ENCODE data around the gene RIN3.
"Not testable (repeated sequence)": the region's sequence is repeated elsewhere in the genome, so short reads cannot be mapped to it uniquely, and the experiment has no call there.

Gene RIN3

GRCh38 chr14:92632546-92633273 is 119.1 kb downstream of the RIN3 start:
- DNase-seq = no peak

DNA sequence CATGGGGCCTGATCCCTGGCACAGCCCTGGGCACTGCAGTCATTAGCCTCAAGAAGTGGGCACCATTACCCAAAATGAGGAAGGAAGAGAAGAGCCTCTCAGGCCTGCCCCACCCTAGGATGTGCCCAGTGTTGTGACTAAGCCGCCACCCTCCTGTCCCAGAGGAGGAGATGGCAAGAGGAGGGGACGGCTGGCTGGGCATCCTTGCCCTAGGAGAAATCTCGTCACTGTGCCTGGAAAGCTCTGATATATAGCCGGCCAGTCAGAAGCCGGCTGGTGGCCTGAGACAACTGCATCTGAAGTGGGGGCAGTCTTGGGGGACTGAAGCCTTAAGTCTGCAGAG is 119.7 kb downstream of the RIN3 start:
- DNase-seq = no peak

- no peak for DNase-seq
Observed at GRCh38 chr14:92633724-92634123, 120.1 kb downstream of the RIN3 start.

DNA sequence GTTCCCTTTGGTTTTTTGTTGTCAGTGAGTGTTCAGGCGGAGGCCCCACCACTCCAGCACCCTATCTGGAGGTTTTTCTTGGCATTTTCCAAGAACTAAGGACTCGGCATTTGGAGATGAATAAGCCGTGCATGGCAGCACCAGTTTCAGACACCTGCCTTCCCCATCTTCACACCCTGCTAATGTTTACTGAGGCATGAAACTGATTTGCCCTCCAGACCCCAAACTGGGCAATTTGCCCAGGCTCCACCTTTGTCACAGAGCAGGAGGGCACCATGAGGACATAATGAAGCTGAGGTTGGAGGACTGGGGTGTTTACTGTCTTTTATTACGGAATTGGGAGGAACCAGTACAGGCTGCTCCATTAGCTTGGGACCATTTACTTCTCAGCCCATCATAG is 121.5 kb downstream of the RIN3 start:
- DNase-seq = no peak

DNA sequence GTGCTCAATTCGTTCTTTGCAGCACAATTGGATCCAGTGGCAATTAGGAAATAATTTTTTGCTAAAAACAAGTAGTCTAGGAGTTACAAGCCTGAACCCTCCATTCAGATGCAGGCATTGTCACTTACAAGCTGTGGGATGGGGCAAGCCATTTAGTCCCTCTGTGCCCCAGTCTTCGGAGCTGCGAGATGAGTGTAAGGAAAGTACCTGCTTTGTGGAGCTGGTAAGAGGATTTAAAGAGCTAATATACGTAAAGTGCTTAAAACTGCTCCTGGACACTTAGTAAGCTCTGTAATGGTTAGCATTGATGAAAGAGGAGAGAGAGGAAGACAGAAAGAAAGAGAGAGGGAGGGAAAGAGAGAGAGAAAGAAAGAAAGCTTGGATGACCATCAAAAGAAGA is 122.3 kb downstream of the RIN3 start:
- no peak for DNase-seq

DNA sequence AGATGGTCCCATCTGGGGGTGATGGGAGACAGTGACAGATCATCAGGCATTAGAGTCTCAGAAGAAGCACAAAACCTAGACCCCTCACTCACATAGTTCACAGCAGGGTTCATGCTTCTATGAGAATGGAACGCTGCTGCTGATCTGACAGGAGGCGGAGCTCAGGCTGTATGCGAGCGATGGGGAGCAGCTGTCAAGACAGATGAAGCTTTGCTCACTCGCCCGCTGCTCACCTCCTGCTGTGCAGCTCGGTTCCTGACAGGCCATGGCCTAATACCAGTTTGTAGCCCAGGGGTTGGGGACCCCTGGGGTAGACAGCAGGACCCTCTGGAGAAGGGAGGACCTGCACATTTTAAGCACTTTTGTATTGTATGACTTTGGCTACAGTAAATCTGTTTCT is 123.6 kb downstream of the RIN3 start:
- DNase-seq = no peak

GRCh38 chr14:92637864-92638263 is 124.3 kb downstream of the RIN3 start:
- DNase-seq = no peak

DNA sequence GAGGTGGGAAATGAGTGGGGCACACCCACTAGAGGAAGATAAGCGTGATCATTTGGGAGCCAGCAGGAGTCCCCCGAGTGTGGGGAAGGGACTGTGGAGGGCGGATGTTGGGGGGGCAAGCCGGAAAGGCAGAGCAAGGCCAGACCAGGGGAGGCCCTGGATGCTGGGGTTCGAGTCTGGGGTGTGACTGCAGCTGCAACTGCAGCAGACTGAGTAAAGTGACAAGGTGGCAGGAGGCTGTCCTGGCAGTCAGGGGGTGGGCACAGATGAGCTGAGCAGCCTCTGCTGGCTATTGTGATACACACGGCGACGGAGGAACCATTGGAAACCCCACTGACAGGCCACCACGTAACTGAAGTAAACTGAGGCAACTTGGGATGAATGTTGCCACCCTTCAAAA is 124.7 kb downstream of the RIN3 start:
- DNase-seq = no peak

GRCh38 chr14:92638904-92639303 is 125.3 kb downstream of the RIN3 start:
- DNase-seq = no peak

DNA sequence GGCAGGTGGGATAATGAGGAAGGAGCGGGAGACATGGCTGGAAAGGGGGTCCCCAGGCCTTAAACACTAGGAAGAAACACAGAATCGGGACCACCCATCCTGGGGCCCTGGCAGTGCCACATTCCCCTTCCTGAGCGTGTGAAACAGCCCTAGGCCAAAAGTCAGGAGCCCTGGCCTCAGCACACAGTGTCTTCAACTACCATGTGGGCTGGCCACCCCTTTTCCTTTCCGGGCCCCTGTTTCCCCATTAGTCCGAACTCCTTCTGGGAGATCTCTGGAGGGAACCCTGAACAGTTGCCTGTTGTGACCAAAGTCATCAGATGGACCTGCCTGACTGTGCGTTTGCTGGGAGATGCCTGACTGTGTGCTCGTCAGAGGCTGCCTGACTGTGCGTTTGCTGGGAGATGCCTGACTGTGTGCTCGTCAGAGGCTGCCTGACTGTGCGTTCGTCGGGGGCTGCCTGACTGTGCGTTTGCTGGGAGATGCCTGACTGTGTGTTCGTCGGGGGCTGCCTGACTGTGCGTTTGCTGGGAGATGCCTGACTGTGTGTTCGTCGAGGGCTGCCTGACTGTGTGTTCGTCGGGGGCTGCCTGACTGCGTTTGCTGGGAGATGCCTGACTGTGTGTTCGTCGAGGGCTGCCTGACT is 126.0 kb downstream of the RIN3 start:
- DNase-seq = not testable (repeated sequence)

- DNase-seq = no peak
Observed at GRCh38 chr14:92641306-92641705, 127.7 kb downstream of the RIN3 start.

DNA sequence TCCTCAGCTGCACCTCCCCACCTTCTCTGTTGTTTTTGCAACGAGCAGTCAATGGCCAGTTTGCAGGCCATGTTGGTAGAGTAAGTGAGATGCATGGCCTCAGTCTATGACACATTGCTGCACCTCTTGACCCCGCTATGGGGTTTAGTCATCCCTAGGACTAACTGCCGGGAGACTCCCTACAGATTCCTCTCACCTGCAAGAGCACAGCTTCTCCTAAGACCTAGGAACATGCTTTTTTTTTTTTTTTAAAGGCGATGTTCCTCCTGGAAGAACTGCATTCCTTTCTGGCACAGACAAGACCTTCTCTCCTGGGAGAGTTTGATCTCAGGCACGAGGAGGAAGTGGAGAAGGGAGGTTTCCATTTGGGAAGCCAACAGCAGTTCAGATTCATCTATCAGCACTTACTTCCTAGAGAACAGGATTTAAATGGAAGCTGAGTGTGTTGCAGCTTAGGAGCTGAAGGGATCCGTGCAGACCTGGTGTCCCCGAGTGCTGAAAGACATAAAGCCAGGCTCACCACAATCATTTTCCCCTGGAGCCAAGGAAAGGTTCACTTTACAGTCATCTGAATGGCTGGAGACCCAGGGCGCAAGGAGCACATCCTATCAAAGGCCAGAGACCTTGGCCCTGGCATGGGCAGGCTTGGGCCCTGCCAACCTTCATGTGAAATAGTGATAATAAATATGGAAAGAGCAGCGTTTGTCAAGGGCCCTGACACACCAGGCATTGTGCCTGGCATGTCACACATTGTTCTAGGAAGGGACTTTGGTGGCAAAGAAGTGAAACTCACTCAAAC is 130.8 kb downstream of the RIN3 start:
- DNase-seq = no peak

DNA sequence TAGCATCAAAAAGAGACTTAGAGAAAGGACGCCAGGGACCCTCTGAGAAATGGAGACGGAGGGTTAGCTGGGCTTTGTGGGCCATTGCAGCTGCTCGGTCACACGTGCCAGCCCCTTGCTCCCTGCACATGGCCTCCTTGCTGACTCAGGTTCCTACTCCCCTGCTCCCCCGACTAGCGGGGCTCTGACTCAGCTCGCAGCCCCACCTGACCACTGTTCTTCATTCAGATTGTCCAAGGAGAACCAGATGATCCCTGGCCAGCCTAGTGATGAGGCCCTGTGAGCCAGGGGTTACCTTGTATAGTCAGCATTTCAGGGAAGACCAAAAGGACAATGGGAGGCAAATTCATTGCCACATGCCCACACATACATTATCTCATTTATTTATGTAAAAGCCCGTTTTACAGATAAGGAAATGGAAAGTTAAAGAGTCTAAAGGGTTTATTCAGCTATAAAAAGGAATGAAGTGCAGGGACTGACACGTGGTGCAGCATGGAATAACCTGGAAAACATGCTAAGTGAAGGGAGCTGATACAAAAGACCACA is 131.5 kb downstream of the RIN3 start:
- no peak for DNase-seq

DNA sequence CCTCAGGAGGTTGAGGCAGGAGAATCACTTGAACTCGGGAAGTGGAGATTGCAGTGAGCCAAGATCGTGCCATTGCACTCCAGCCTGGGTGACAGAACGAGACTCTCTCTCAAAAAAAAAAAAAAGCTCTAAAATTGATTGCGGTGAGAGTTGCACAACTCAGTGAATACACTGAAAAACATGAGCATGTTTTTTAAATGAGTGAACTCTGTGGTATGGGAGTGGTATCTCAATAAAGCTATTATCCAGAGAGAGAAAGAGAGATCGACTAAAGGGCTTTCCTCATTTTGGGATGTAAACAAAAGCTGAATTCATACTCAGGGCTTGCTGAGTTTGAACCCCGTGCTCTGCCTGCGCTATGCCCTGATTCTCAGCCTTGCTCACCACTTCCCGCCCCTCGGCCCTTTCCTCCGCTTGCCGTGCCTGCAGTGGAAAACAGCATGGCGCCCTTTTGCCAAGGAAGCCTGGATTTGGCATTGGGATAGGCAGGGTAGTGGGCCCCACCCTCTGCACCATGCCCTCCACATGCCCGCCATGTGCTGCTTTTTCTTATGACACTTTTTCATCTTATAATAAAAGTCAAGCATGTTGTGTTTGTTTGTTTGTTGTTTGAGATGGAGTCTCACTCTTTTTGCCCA is 132.4 kb downstream of the RIN3 start:
- no peak for DNase-seq

- DNase-seq = no peak
Observed at GRCh38 chr14:92646952-92647796, 133.6 kb downstream of the RIN3 start.

GRCh38 chr14:92647797-92648279 is 134.3 kb downstream of the RIN3 start:
- no peak for DNase-seq

DNA sequence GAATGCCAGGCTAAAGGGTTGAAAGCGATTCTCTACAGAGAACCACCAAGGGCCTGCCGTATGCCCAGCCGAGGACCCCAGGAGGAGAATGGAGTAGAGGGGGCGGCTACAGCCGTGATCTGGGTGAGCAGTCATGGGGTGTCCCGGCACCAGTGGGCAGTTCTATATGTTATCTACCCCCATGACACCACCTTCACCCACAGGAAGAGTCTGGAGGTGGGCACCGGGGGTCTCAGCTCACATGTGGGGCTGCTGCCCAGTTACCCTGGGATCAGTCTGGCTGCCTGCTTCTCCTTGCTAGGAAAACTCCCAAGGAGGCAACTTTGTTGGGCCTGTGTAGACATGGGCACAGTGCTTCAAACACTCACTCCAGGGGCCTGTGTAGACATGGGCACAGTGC is 135.5 kb downstream of the RIN3 start:
- no peak for DNase-seq

DNA sequence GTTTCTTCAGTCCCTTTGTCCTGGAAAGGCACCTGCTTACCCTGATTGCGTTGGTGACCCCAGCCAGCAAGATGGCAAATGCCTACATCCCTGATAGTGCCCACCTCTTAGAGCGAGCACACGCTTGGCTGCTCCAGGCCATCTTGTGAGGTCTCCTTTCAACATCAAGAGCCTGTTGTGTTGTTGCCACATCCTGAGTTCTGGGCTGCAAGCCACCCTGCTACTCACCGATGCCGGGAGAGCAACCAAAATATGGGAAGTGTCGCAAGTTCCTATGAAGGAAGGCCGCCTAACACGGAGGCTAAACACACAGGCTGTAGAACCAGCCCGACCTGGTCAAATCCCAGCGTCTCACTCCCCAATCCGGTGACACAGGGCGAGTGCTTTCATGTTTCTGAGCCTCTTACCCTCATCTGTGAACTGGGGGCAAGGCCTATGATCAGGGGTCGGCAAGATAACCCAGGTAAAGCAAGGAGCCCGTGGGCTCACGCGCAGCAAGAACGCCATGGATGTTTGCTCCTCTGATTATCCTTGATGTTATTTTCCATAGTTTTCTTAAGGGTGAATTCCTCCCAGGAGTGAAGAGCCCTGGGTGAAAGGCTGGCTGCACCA is 136.5 kb downstream of the RIN3 start:
- DNase-seq = no peak

DNA sequence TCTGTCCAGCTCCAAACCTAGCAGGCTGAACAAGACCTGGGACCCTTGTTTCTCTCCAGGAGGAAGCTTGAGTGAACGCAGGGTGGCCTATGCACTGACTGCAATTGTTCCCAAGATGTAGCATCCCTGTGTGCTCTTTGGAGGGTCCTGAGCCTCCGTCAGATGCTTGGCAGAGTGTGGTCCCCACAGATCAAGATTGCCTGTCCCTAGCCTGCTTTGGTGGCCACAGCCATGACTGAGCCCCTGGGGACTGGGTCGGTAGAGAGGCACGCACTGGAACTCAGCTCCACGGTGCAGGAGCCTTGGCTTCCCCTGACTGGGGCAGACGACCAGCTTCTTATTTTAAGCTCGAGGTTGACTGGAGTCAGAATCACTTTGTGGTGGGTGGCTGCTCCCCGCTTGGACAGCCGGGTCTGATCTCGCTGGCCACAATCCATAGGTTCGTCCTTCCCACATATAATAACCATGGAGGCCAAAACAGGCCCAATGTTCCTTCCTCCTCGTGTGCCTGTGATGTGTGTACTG is 137.1 kb downstream of the RIN3 start:
- peak; percentile 69 for DNase-seq

DNA sequence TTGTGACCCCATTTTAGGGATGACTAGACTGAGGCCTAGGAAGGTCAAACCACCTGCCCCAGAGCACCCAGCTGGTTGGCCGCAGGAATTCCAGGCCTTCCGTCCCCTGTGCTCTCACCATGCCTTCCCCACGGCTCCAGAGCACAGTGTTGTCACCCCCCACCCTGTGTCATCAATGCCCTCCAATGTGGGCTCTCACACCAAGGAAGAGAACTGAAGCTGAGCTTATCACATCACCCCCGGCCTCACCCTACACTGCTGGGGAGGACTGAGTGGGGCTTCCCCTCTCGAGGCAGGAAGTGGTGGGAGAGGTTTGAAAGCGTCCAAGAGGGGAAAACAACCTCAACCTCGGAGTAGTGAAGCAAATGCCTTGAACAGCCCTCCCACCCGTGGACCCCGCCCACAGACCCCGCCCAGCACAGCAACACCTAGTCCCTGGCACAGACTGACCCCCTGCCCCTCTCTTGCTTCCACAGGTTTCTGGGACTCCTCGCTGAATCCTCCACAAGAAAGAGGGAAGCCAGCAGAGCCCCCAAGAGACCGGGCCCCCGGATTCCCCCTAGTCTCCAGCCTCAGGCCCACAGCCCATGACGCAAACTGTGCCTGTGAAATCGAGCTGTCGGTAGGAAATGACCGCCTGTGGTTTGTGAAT is 137.7 kb downstream of the RIN3 start:
- peak; percentile 85 for DNase-seq

All from activated CD8-positive, alpha-beta memory T cell treated with anti-CD3 and anti-CD28 coated beads, Interleukin-2, amount 50 U/mL, for 48 hours (primary cell).